NB4 (cell line): ENCODE data around the gene TMCO6.

Experiments
- CTCF ChIP-seq: IDR thresholded peaks from one replicate; pipeline ENCODE4 v1.5.1; 2012; ENCODE audit warnings: low read depth, low read length
- POLR2A ChIP-seq: IDR thresholded peaks from 2 replicates; pipeline ENCODE4 v1.6.1; 2011; ENCODE audit warnings: mild to moderate bottlenecking; ENCODE audit not compliant: insufficient read length; ENCODE audit errors: extremely low read depth

- no peak for TF ChIP-seq CTCF
- TF ChIP-seq POLR2A: no peak
These were observed 3.7 kb upstream of the TMCO6 start for GRCh38 chr5:140635291-140636257.
